ENCODE measurements around the gene ZMYND8.
"Not testable (repeated sequence)": the region's sequence is repeated elsewhere in the genome, so short reads cannot be mapped to it uniquely, and the experiment has no call there.

Gene ZMYND8

GRCh38 chr20:47247972-47248371 lies 108.5 kb downstream of the ZMYND8 start:
- Histone ChIP-seq H2AFZ (ENCODE audit: low read depth, low read length) (no peak overlapping the region), H4K8ac (ENCODE audit: low read length) (no peak overlapping the region), H3K23ac (ENCODE audit: low read length in 2 of 2) (no peak overlapping the region), H3K9me3 (ENCODE audit: control insufficient read depth, low read length) (no peaks in the 10 kb centered on the region), H3K27ac (ENCODE audit: low read length, poor library complexity, severe bottlenecking) (no peak overlapping the region), H3K4ac (ENCODE audit: low read depth in 1 of 2, low read length in 2 of 2) (no peak overlapping the region), H3K4me1 (ENCODE audit: control insufficient read depth, insufficient read depth, low read depth, low read length) (no peaks in the 10 kb centered on the region), H4K91ac (ENCODE audit: low read length) (no peak overlapping the region), H2BK12ac (ENCODE audit: low read length in 2 of 2) (no peak overlapping the region), H2BK5ac (ENCODE audit: low read depth, low read length, poor library complexity, severe bottlenecking) (no peak overlapping the region), H3K79me1 (replicated peaks; ENCODE audit: low read length, poor library complexity, severe bottlenecking) (peaks cover 40% of the 10 kb centered on the region), H3K9ac (ENCODE audit: low read length) (no peak overlapping the region), H2BK15ac (ENCODE audit: low read depth, poor library complexity, severe bottlenecking) (no peak overlapping the region), H2BK120ac (ENCODE audit: low read depth, low read length) (no peak overlapping the region), H2AK5ac (ENCODE audit: low read length, severe bottlenecking) (no peak overlapping the region), H3K4me3 (ENCODE audit: insufficient read depth in 1 of 2, low read depth in 1 of 2, low read length in 2 of 2) (no peak overlapping the region), H3K27me3 (ENCODE audit: control insufficient read depth in 1 of 2, insufficient read depth in 1 of 2, low read length in 2 of 2) (no peaks in the 10 kb centered on the region), H3K14ac (ENCODE audit: low read length in 2 of 2) (no peak overlapping the region), H3K36me3 (ENCODE audit: control insufficient read depth in 1 of 2, insufficient read depth in 2 of 2, low read depth in 1 of 2, low read length in 2 of 2) (peaks cover 46 to 79% of the 10 kb centered on the region in 2 experiments), H3K4me2 (ENCODE audit: low read length, poor library complexity, severe bottlenecking) (no peak overlapping the region), H3K18ac (ENCODE audit: low read depth in 1 of 2, low read length in 2 of 2) (no peak overlapping the region)
- 100% methylated on average over 1 of the region's 1 CpG for WGBS
- DNase-seq: no peak

- H3K9me3 ChIP-seq (ENCODE audit: control insufficient read depth, low read length): no peaks in the 10 kb centered on the region
Observed at GRCh38 chr20:47246061-47246777, 110.3 kb downstream of the ZMYND8 start.

GRCh38 chr20:47245166-47245565 lies 111.3 kb downstream of the ZMYND8 start:
- H3K4me2 ChIP-seq (ENCODE audit: low read length, poor library complexity, severe bottlenecking); H3K4ac ChIP-seq (ENCODE audit: low read depth in 1 of 2, low read length in 2 of 2); H4K91ac ChIP-seq (ENCODE audit: low read length); H2BK12ac ChIP-seq (ENCODE audit: low read length in 2 of 2); H3K9me3 ChIP-seq (ENCODE audit: control insufficient read depth, low read length); H3K23ac ChIP-seq (ENCODE audit: low read length in 2 of 2); H3K9ac ChIP-seq (ENCODE audit: low read length); H3K27ac ChIP-seq (ENCODE audit: low read length, poor library complexity, severe bottlenecking); DNase-seq; H2BK15ac ChIP-seq (ENCODE audit: low read depth, poor library complexity, severe bottlenecking); H3K18ac ChIP-seq (ENCODE audit: low read depth in 1 of 2, low read length in 2 of 2); H3K4me1 ChIP-seq (ENCODE audit: control insufficient read depth, insufficient read depth, low read depth, low read length); H3K4me3 ChIP-seq (ENCODE audit: insufficient read depth in 1 of 2, low read depth in 1 of 2, low read length in 2 of 2); H4K8ac ChIP-seq (ENCODE audit: low read length); H2BK120ac ChIP-seq (ENCODE audit: low read depth, low read length); H2BK5ac ChIP-seq (ENCODE audit: low read depth, low read length, poor library complexity, severe bottlenecking); H3K27me3 ChIP-seq (ENCODE audit: control insufficient read depth in 1 of 2, insufficient read depth in 1 of 2, low read length in 2 of 2); H3K14ac ChIP-seq (ENCODE audit: low read length in 2 of 2); H2AK5ac ChIP-seq (ENCODE audit: low read length, severe bottlenecking); H2AFZ ChIP-seq (ENCODE audit: low read depth, low read length): not testable (repeated sequence)
- WGBS: 97% methylated on average over 11 of the region's 11 CpGs
- Histone ChIP-seq H3K79me1 (replicated peaks; ENCODE audit: low read length, poor library complexity, severe bottlenecking) (peaks cover 38% of the 10 kb centered on the region), H3K36me3 (ENCODE audit: control insufficient read depth in 1 of 2, insufficient read depth in 2 of 2, low read depth in 1 of 2, low read length in 2 of 2) (peaks cover 39 to 71% of the 10 kb centered on the region in 2 experiments)

More at GRCh38 chr20:47246061-47246777, 110.3 kb downstream of the ZMYND8 start:
- peaks cover 44% of the 10 kb centered on the region for H3K79me1 ChIP-seq (replicated peaks; ENCODE audit: low read length, poor library complexity, severe bottlenecking)
- H2BK15ac ChIP-seq (ENCODE audit: low read depth, poor library complexity, severe bottlenecking): no peak overlapping the region
- no peak overlapping the region for H3K14ac ChIP-seq (ENCODE audit: low read length in 2 of 2)
- H3K27me3 ChIP-seq (ENCODE audit: control insufficient read depth in 1 of 2, insufficient read depth in 1 of 2, low read length in 2 of 2): no peaks in the 10 kb centered on the region
- H3K4me2 ChIP-seq (ENCODE audit: low read length, poor library complexity, severe bottlenecking): no peak overlapping the region
- WGBS: 98% methylated on average over 18 of the region's 18 CpGs
- H3K18ac ChIP-seq (ENCODE audit: low read depth in 1 of 2, low read length in 2 of 2): no peak overlapping the region
- no peak overlapping the region for H2AK5ac ChIP-seq (ENCODE audit: low read length, severe bottlenecking)
- peaks cover 4% of the 10 kb centered on the region for H3K4me1 ChIP-seq (ENCODE audit: control insufficient read depth, insufficient read depth, low read depth, low read length)
- H2AFZ ChIP-seq (ENCODE audit: low read depth, low read length): no peak overlapping the region
- H3K23ac ChIP-seq (ENCODE audit: low read length in 2 of 2): no peak overlapping the region
- no peak overlapping the region for H4K8ac ChIP-seq (ENCODE audit: low read length)
- peaks cover 45 to 80% of the 10 kb centered on the region in 2 experiments for H3K36me3 ChIP-seq (ENCODE audit: control insufficient read depth in 1 of 2, insufficient read depth in 2 of 2, low read depth in 1 of 2, low read length in 2 of 2)
- H3K27ac ChIP-seq (ENCODE audit: low read length, poor library complexity, severe bottlenecking): no peak overlapping the region
- DNase-seq: no peak
- H3K4me3 ChIP-seq (ENCODE audit: insufficient read depth in 1 of 2, low read depth in 1 of 2, low read length in 2 of 2): no peak overlapping the region
- no peak overlapping the region for H3K9ac ChIP-seq (ENCODE audit: low read length)
- no peak overlapping the region for H2BK12ac ChIP-seq (ENCODE audit: low read length in 2 of 2)
- H3K4ac ChIP-seq (ENCODE audit: low read depth in 1 of 2, low read length in 2 of 2): no peak overlapping the region
- no peak overlapping the region for H2BK120ac ChIP-seq (ENCODE audit: low read depth, low read length)
- no peak overlapping the region for H2BK5ac ChIP-seq (ENCODE audit: low read depth, low read length, poor library complexity, severe bottlenecking)
- no peak overlapping the region for H4K91ac ChIP-seq (ENCODE audit: low read length)

GRCh38 chr20:47244451-47244850 lies 112.0 kb downstream of the ZMYND8 start:
- H3K27ac ChIP-seq (ENCODE audit: low read length, poor library complexity, severe bottlenecking): no peak overlapping the region
- H2BK15ac ChIP-seq (ENCODE audit: low read depth, poor library complexity, severe bottlenecking): no peak overlapping the region
- H3K18ac ChIP-seq (ENCODE audit: low read depth in 1 of 2, low read length in 2 of 2): no peak overlapping the region
- no peak overlapping the region for H3K14ac ChIP-seq (ENCODE audit: low read length in 2 of 2)
- no peak overlapping the region for H3K9ac ChIP-seq (ENCODE audit: low read length)
- no peak overlapping the region for H3K4ac ChIP-seq (ENCODE audit: low read depth in 1 of 2, low read length in 2 of 2)
- DNase-seq: no peak
- no peak overlapping the region for H4K8ac ChIP-seq (ENCODE audit: low read length)
- no peak overlapping the region for H4K91ac ChIP-seq (ENCODE audit: low read length)
- no peak overlapping the region for H3K4me3 ChIP-seq (ENCODE audit: insufficient read depth in 1 of 2, low read depth in 1 of 2, low read length in 2 of 2)
- no peak overlapping the region for H2AK5ac ChIP-seq (ENCODE audit: low read length, severe bottlenecking)
- H3K9me3 ChIP-seq (ENCODE audit: control insufficient read depth, low read length): no peaks in the 10 kb centered on the region
- WGBS: 100% methylated on average over 3 of the region's 3 CpGs
- no peak overlapping the region for H2BK12ac ChIP-seq (ENCODE audit: low read length in 2 of 2)
- H3K27me3 ChIP-seq (ENCODE audit: control insufficient read depth in 1 of 2, insufficient read depth in 1 of 2, low read length in 2 of 2): no peaks in the 10 kb centered on the region
- H3K4me2 ChIP-seq (ENCODE audit: low read length, poor library complexity, severe bottlenecking): no peak overlapping the region
- no peak overlapping the region for H3K23ac ChIP-seq (ENCODE audit: low read length in 2 of 2)
- no peak overlapping the region for H2BK5ac ChIP-seq (ENCODE audit: low read depth, low read length, poor library complexity, severe bottlenecking)
- H2AFZ ChIP-seq (ENCODE audit: low read depth, low read length): no peak overlapping the region
- H3K36me3 ChIP-seq (ENCODE audit: control insufficient read depth in 1 of 2, insufficient read depth in 2 of 2, low read depth in 1 of 2, low read length in 2 of 2): peaks cover 33 to 67% of the 10 kb centered on the region in 2 experiments
- peaks cover 37% of the 10 kb centered on the region for H3K79me1 ChIP-seq (replicated peaks; ENCODE audit: low read length, poor library complexity, severe bottlenecking)
- H2BK120ac ChIP-seq (ENCODE audit: low read depth, low read length): no peak overlapping the region
- H3K4me1 ChIP-seq (ENCODE audit: control insufficient read depth, insufficient read depth, low read depth, low read length): peaks cover 4% of the 10 kb centered on the region

Measured in mesenchymal stem cell (in vitro differentiated cells and primary cell).